Measurements from ENCODE around the gene KCNIP3. TPM values are rescaled to one million over a fixed set of nuclear protein-coding genes. Genes with fewer than 3 reads are reported as not detected.

The KCNIP3 gene
- total and polyA plus RNA-seq, 9 of the 15 experiments (the other 6 are each of a cell fraction or from before 2014, with no cell fraction given) = 0.04 TPM; not detected in 8

GRCh38 chr2:95306336-95306895 lies 9.3 kb downstream of the KCNIP3 start:
- no peak overlapping the region for H3K4me3 ChIP-seq
- no peaks in the 10 kb centered on the region for H3K79me2 ChIP-seq (ENCODE audit: control insufficient read depth, insufficient read depth, low read length)
- TF ChIP-seq TEAD1 (CRISPR knock-in tag; IDR thresholded peaks at IDR 0.05) = no peak
- no peak for TF ChIP-seq SMAD2 (IDR thresholded peaks at IDR 0.05; ENCODE audit: low read depth, low read length)
- no peak for TF ChIP-seq CXXC5 (CRISPR knock-in tag; IDR thresholded peaks at IDR 0.05)
- TF ChIP-seq ZNF224 (CRISPR knock-in tag; IDR thresholded peaks at IDR 0.05) = no peak
- no peak for TF ChIP-seq ZNF584 (CRISPR knock-in tag; IDR thresholded peaks at IDR 0.05; ENCODE audit: low read depth)
- TF ChIP-seq MAX (CRISPR knock-in tag; IDR thresholded peaks at IDR 0.05) = no peak
- TF ChIP-seq MTF1 (CRISPR knock-in tag; IDR thresholded peaks at IDR 0.05; ENCODE audit: borderline replicate concordance) = no peak
- TF ChIP-seq, protein P1, sequence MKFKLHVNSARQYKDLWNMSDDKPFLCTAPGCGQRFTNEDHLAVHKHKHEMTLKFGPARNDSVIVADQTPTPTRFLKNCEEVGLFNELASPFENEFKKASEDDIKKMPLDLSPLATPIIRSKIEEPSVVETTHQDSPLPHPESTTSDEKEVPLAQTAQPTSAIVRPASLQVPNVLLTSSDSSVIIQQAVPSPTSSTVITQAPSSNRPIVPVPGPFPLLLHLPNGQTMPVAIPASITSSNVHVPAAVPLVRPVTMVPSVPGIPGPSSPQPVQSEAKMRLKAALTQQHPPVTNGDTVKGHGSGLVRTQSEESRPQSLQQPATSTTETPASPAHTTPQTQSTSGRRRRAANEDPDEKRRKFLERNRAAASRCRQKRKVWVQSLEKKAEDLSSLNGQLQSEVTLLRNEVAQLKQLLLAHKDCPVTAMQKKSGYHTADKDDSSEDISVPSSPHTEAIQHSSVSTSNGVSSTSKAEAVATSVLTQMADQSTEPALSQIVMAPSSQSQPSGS (CRISPR knock-in tag; IDR thresholded peaks at IDR 0.05) = no peak
- TF ChIP-seq JUND (IDR thresholded peaks at IDR 0.05; ENCODE audit: borderline replicate concordance, low read depth, low read length) = no peak
- no peak for TF ChIP-seq JUND (tag; IDR thresholded peaks at IDR 0.05; ENCODE audit: borderline replicate concordance, low read depth, low read length)
- no peak for TF ChIP-seq ZNF239 (CRISPR knock-in tag; IDR thresholded peaks at IDR 0.05)
- no peak for TF ChIP-seq ETS1 (conservative IDR thresholded peaks at IDR 0.05; ENCODE audit: control insufficient read depth, low read depth, low read length)
- TF ChIP-seq PHF21A (IDR thresholded peaks at IDR 0.05; ENCODE audit: borderline replicate concordance, low read depth) = no peak
- no peak for TF ChIP-seq ZNF143 (CRISPR knock-in tag; IDR thresholded peaks at IDR 0.05)
- no peak for TF ChIP-seq BCOR (IDR thresholded peaks at IDR 0.05)
- TF ChIP-seq NR2F6 (CRISPR knock-in tag; IDR thresholded peaks at IDR 0.05) = no peak
- TF ChIP-seq SAFB (IDR thresholded peaks at IDR 0.05; ENCODE audit: borderline replicate concordance, low read depth, low read length) = no peak
- no peak for TF ChIP-seq GMEB1 (CRISPR knock-in tag; IDR thresholded peaks at IDR 0.05)
- no peak overlapping the region for H3K27ac ChIP-seq (ENCODE audit: extremely low read depth, low read depth, low read length)
- intact Hi-C loops (cut with micrococcal nuclease) = no loop called here
- H3K9ac ChIP-seq (ENCODE audit: insufficient read depth in 1 of 2, low read depth in 2 of 2, low read length in 2 of 2) = no peak overlapping the region
- no TSS peak for BruUV-seq (replicated peaks)
- H3K27me3 ChIP-seq (ENCODE audit: control insufficient read depth in 2 of 2, insufficient read depth in 2 of 2, low read length in 2 of 2) = peaks cover 10 to 54% of the 10 kb centered on the region in 2 experiments
- DNase-seq (ENCODE audit: extremely low read depth in 1 of 4, low spot score in 3 of 4) (no peak), FAIRE-seq (no peak), ATAC-seq (no peak)
- ChIA-PET CTCF (ENCODE audit: low intra/inter-chr PET ratio) (no interaction called here), POLR2A (interaction anchor here (0.6 kb wide), 1 partner anchor 18 kb away, joined by 3 read pairs; no protein-coding TSS in a partner anchor)
- WGBS (ENCODE audit: insufficient coverage, low coverage, missing lambda C conversion rate) = 4% methylated on average over 10 of the region's 10 CpGs
- H3K9me3 ChIP-seq (replicated peaks; ENCODE audit: control insufficient read depth, insufficient read depth, low read depth, low read length) = no peaks in the 10 kb centered on the region
- H3K9me1 ChIP-seq (ENCODE audit: control insufficient read depth, insufficient read depth, low read length) = no peaks in the 10 kb centered on the region
- in situ Hi-C loops (cut with MboI) = no loop called here
- no peak overlapping the region for H2AFZ ChIP-seq (ENCODE audit: low read depth, low read length)
- H4K20me1 ChIP-seq (replicated peaks; ENCODE audit: control insufficient read depth, insufficient read depth, low read length) = peaks cover 5% of the 10 kb centered on the region; the same call in 1 of the 2 replicates
- no peaks in the 10 kb centered on the region; a peak in 1 of 5 replicates for H3K4me1 ChIP-seq (replicated peaks in 1 of 2; ENCODE audit: control insufficient read depth in 2 of 2, insufficient read depth in 2 of 2, low read length in 2 of 2)
- no peaks in the 10 kb centered on the region for H3K36me3 ChIP-seq (ENCODE audit: control insufficient read depth, insufficient read depth, low read length)
- no peak overlapping the region for H3K4me2 ChIP-seq (ENCODE audit: insufficient read depth, low read length)

Data from K562 (cell line).